Measurements from ENCODE around the gene UPF2. TPM values are rescaled to one million over a fixed set of nuclear protein-coding genes. Genes with fewer than 3 reads are reported as not detected.
A peak's percentile ranks its signal among the peaks of the same experiment; 100 is the strongest.
"Not testable (repeated sequence)": the region's sequence is repeated elsewhere in the genome, so short reads cannot be mapped to it uniquely, and the experiment has no call there.

The UPF2 gene
- total RNA-seq, 1 experiment from 2014 or later: 5.7 TPM

DNA sequence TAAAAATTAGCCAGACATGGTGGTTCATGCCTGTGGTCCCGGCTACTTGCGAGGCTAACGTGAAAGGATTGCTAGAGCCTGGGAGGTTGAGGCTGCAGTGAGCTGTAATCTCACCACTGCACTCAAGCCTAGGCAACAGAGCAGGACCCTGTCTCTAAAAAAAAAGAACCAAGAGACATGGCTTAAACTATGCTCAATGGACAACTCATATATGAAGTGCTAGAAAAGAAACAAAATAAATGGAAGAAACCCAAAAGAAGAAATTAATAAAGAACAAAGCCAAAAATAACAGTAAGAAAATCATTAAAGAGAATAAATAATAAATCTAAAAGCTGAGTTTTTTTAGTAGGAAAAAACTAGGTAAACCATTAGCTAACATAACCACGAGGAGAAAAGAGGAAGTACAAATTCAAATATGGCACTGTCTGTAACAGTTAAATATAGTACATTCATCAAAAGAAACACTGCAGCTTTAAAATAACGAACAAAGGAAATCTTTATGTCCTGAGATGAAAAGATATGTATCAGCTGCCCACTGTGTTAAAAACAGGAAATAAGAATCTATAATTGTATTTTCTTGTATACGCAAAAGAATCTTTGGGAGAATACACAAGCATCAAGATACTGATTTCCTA lies 48.7 kb downstream of the UPF2 start:
- no peak for DNase-seq (ENCODE audit: low read depth)
- in situ Hi-C loops (cut with HindIII; ENCODE audit: low pct_unique_long_range_greater_than_20kb, low sequenced_read_pairs): no loop called here

- DNase-seq (ENCODE audit: low read depth): no peak
- in situ Hi-C loops (cut with HindIII; ENCODE audit: low pct_unique_long_range_greater_than_20kb, low sequenced_read_pairs): no loop called here
Observed at GRCh38 chr10:11988924-11989323, 53.7 kb downstream of the UPF2 start.

DNA sequence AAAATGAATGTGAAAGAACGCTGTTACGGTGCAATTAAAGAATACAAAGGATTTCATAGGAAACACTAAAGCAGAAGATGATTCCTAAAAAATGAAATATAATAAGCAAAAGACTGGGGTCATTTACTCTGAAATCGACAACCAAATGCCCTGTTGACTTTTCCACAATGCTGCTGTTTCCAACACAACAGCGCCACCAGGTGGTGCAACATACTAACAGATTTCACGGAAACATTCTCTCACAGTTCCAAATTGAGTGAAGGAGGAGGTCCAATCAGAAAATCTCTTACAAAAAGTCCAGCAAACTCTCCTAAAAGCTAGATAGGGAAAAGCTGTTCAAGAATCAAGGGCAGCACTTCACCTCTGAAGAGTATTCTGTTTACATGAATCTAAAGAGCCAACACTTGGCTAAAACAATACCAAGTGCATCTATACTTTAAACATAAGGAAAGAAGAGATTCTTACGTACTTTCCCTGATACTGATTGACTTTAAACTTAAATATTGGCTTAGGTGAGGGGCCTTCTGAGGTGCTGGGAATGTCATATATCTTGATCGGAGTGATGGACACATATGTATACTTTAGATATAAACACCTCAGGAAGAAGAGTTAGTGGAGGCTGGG lies 55.9 kb downstream of the UPF2 start:
- DNase-seq (ENCODE audit: low read depth): peak; percentile 85
- in situ Hi-C loops (cut with HindIII; ENCODE audit: low pct_unique_long_range_greater_than_20kb, low sequenced_read_pairs): no loop called here

- no peak for DNase-seq (ENCODE audit: low read depth)
- in situ Hi-C loops (cut with HindIII; ENCODE audit: low pct_unique_long_range_greater_than_20kb, low sequenced_read_pairs): no loop called here
Observed at GRCh38 chr10:11982253-11982652, 60.4 kb downstream of the UPF2 start.

- DNase-seq (ENCODE audit: low read depth): no peak
- in situ Hi-C loops (cut with HindIII; ENCODE audit: low pct_unique_long_range_greater_than_20kb, low sequenced_read_pairs): no loop called here
Observed at GRCh38 chr10:11975795-11976194, 66.8 kb downstream of the UPF2 start.

GRCh38 chr10:11972523-11972922 lies 70.1 kb downstream of the UPF2 start:
- DNase-seq (ENCODE audit: low read depth); in situ Hi-C loops (cut with HindIII; ENCODE audit: low pct_unique_long_range_greater_than_20kb, low sequenced_read_pairs): not testable (repeated sequence)

DNA sequence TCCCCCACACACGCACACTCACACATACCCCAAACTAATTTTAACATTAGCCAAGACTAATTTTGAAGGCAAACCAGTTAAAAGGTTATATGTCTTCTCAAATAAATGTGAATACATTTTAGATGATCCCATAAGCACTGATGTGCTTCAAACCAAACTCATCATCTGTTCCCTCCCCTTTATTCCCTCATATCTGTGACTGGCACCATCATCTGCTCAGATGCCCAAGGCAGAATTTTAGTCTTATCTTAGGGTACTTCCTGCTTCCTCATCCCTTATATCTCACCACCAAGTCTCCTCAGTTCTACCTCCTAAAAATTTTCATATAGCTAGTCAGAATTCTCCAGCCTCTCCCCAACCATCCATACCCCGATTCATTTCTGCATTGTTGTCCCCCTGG lies 80.4 kb downstream of the UPF2 start:
- no peak for DNase-seq (ENCODE audit: low read depth)
- in situ Hi-C loops (cut with HindIII; ENCODE audit: low pct_unique_long_range_greater_than_20kb, low sequenced_read_pairs): no loop called here

DNA sequence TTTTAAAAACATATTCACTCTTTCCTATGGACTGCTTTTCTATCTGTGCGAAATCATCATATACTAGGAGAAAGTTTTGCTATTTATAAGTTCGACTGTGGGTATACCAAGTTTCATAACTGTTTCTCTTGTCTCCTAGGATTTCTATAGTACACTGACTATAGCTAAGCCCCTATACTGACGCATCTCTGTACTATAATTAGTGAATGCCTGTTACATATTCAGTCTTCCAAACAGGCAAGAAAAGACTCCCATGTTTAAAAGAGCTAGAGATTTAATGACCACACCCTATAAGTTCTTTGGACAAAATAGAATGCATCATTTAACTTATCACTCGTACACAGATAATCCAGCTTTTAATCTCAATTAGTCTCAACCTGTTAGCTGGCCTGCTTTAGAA lies 80.8 kb downstream of the UPF2 start:
- no peak for DNase-seq (ENCODE audit: low read depth)
- in situ Hi-C loops (cut with HindIII; ENCODE audit: low pct_unique_long_range_greater_than_20kb, low sequenced_read_pairs): no loop called here

GRCh38 chr10:11959966-11960365 lies 82.6 kb downstream of the UPF2 start:
- DNase-seq (ENCODE audit: low read depth): no peak
- in situ Hi-C loops (cut with HindIII; ENCODE audit: low pct_unique_long_range_greater_than_20kb, low sequenced_read_pairs): no loop called here

GRCh38 chr10:11958956-11959355 lies 83.7 kb downstream of the UPF2 start:
- in situ Hi-C loops (cut with HindIII; ENCODE audit: low pct_unique_long_range_greater_than_20kb, low sequenced_read_pairs): no loop called here
- DNase-seq (ENCODE audit: low read depth): peak; percentile 18

GRCh38 chr10:11951695-11952094 lies 90.9 kb downstream of the UPF2 start:
- in situ Hi-C loops (cut with HindIII; ENCODE audit: low pct_unique_long_range_greater_than_20kb, low sequenced_read_pairs): no loop called here
- DNase-seq (ENCODE audit: low read depth): no peak

DNA sequence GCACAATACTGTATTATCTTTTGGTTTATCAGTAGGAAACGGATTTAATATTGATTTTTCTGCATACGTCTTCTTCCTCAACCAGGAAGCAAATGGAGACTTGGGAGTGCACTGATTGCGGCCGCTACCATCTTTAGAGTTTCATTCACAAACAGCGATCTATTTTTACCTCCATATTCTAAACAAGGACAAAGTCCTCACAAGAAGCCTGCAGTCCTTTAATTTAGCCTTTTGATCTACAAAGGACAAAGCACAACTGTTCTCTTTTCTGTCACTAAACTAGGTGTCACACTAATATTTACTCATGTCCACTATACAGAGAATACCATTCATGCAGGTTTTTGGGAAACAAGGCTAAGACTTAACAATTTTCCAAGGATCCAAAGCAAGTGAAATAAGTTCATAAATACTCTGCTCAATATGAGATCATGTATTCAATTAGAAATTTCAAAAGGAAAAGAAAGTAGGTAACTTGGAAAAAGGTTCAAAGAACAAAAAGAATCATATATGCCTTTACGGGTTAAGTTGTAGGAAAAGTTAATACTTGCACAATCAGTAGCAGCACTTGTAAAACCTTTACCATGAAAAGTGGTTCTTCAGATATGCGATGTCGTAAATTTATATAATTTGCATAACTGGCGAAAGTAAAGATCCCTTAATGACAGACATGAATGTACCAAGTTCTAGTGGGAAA lies 92.1 kb downstream of the UPF2 start:
- in situ Hi-C loops (cut with HindIII; ENCODE audit: low pct_unique_long_range_greater_than_20kb, low sequenced_read_pairs): no loop called here
- no peak for DNase-seq (ENCODE audit: low read depth)

GRCh38 chr10:11949152-11949551 lies 93.5 kb downstream of the UPF2 start:
- no peak for DNase-seq (ENCODE audit: low read depth)
- in situ Hi-C loops (cut with HindIII; ENCODE audit: low pct_unique_long_range_greater_than_20kb, low sequenced_read_pairs): no loop called here

GRCh38 chr10:11946652-11947051 lies 96.0 kb downstream of the UPF2 start:
- in situ Hi-C loops (cut with HindIII; ENCODE audit: low pct_unique_long_range_greater_than_20kb, low sequenced_read_pairs): no loop called here
- no peak for DNase-seq (ENCODE audit: low read depth)

DNA sequence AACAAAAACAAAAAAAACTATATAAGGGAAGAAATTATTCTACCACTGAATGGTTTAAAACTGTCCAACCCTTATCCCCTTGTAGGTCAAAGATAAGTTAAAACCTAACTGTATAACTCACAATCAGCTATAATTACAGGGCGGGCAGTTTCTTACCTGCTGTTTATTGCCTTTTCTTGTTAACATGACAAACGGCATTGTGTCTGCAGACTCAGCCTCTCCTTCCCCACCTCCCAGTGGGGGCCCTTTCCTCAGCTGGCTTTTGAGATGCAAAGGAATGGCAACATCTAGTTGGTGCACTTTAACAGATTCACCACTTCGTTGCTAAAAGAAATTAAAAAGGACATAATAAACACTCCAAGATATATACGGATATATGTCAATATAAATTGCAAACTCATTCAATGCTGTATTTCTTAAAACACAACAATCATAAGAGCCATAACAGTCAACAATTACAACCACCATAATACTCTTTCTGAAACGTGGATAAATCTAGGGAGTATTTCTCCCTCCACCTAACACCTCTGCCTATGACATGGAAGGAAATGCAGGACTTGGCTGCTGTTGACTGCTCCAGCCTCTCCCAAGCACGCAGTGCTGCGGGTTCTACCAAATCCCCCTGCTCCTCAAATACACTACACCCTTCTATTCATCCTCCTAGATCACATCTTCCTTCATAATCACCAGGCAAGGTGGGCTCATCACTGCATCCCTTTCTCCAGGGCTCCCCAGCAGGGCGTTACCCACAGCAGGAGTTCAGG lies 106.0 kb downstream of the UPF2 start:
- DNase-seq (ENCODE audit: low read depth): no peak
- in situ Hi-C loops (cut with HindIII; ENCODE audit: low pct_unique_long_range_greater_than_20kb, low sequenced_read_pairs): no loop called here

- in situ Hi-C loops (cut with HindIII; ENCODE audit: low pct_unique_long_range_greater_than_20kb, low sequenced_read_pairs): no loop called here
Observed at GRCh38 chr10:11934262-11934661, 108.3 kb downstream of the UPF2 start.

GRCh38 chr10:11933577-11934223 lies 108.9 kb downstream of the UPF2 start:
- no peak for DNase-seq (ENCODE audit: low read depth)
- in situ Hi-C loops (cut with HindIII; ENCODE audit: low pct_unique_long_range_greater_than_20kb, low sequenced_read_pairs): no loop called here

More at GRCh38 chr10:11934262-11934661, 108.3 kb downstream of the UPF2 start:
- no peak for DNase-seq (ENCODE audit: low read depth)

- no peak for DNase-seq (ENCODE audit: low read depth)
- in situ Hi-C loops (cut with HindIII; ENCODE audit: low pct_unique_long_range_greater_than_20kb, low sequenced_read_pairs): no loop called here
Observed at GRCh38 chr10:11931038-11931437, 111.6 kb downstream of the UPF2 start.
